T-helper 2 cell treated with Interferon-gamma antibody and Interleukin-4, amounts not matched to agents 5 μg/mL and 100 μg/mL, for 36 hours (primary cell): ENCODE data around the gene BBS1.
"Not testable (repeated sequence)": the region's sequence is repeated elsewhere in the genome, so short reads cannot be mapped to it uniquely, and the experiment has no call there.

Experiments
- DNase-seq: peaks from one replicate; pipeline ENCODE4 v3.0.0; 2021; ENCODE audit warnings: low spot score
- H3K27ac Mint-ChIP-seq: one replicate; pipeline ENCODE4 v1.8.0; 2021; ENCODE audit warnings: mild to moderate bottlenecking, mixed read lengths
- H3K27me3 Mint-ChIP-seq: one replicate; pipeline ENCODE4 v1.8.0; 2021; ENCODE audit warnings: low read depth, mixed read lengths
- H3K36me3 Mint-ChIP-seq: one replicate; pipeline ENCODE4 v1.8.0; 2021; ENCODE audit warnings: low read depth, mixed read lengths
- H3K4me1 Mint-ChIP-seq: one replicate; pipeline ENCODE4 v1.8.0; 2021; ENCODE audit warnings: low read depth, mixed read lengths
- H3K4me3 Mint-ChIP-seq: one replicate; pipeline ENCODE4 v1.8.0; 2022; ENCODE audit warnings: mild to moderate bottlenecking, moderate library complexity, mixed read lengths
- H3K9me3 Mint-ChIP-seq: one replicate; pipeline ENCODE4 v1.8.0; 2021; ENCODE audit warnings: mixed read lengths

The BBS1 gene

DNA sequence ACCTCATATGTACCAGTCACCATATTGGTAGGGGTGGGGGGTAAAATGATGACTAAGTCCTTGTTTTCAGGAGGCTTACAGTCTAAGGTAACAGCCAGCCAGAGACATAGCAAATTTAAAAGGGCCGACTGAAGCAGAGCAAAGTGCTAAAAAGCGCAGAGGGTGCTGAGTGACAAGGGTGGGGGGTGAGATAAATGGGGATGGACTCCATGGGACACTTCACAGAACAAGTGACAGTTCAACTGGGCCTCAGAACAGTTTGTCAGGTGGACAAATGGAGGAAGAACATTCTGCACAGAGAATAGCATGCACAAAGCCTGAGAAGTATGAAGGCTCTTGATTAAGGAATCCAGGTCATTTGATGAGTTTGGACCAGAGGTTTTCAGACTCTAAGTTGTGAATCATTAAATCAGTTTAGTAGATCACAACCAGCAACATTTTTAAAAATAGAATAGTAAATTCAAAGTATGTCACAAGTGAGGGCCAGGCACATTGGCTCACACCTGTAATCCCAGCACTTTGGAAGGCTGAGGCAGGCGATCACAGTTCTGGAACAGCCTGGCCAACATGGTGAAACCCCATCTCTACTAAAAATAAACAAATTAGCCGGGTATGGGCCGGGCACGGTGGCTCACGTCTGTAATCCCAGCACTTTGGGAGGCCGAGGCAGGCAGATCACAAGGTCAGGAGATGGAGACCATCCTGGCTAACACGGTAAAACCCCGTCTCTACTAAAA, 14.0 kb downstream of the BBS1 start:
- H3K4me3 Mint-ChIP-seq = no peak overlapping the region
- H3K27me3 Mint-ChIP-seq = no peaks in the 10 kb centered on the region
- H3K4me1 Mint-ChIP-seq = no peaks in the 10 kb centered on the region
- no peak for DNase-seq
- peaks cover 9% of the 10 kb centered on the region for H3K36me3 Mint-ChIP-seq
- no peak overlapping the region for H3K27ac Mint-ChIP-seq
- H3K9me3 Mint-ChIP-seq = no peaks in the 10 kb centered on the region

DNA sequence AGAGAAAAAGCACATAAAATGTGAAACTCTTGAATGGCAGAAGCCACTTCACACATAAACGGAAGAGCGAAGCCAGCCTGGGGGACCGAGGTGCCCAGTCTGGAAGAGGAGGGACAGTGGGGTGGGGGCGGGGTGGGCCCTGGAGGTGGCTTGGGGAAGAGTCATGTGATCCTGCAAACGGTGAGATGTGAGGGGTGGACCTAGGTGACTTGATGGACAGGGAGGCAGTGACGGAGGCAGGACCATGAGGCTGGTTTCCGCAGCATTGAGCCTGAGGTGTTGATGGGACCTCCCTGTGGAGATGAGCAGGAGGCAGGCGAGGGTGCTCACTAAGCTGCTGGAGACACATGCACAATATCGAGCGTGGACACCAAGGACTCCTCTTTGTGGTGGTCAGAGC, 18.6 kb downstream of the BBS1 start:
- Mint-ChIP-seq H3K4me3 (no peak overlapping the region), H3K9me3 (no peaks in the 10 kb centered on the region), H3K27ac (no peak overlapping the region)

DNA sequence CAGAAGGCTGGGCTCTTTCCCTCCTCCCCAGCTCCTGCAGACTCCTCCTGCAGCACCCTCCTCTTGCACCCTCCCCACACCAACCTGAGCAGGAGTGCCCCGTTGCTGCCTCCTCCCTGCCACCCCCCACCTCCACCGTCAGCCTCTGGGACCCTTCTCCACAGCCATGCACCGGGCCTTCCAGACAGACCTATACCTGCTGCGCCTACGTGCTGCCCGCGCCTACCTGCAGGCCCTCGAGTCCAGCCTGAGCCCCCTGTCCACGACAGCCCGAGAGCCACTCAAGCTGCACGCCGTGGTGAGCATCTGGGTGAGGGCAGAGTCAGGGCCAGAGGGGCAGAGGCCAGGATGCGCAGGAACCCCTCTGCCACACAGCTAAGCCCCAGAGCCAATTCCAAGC, 19.2 kb downstream of the BBS1 start:
- H3K27ac Mint-ChIP-seq = no peak overlapping the region
- H3K4me3 Mint-ChIP-seq = no peak overlapping the region
- no peaks in the 10 kb centered on the region for H3K27me3 Mint-ChIP-seq
- peaks cover 2% of the 10 kb centered on the region for H3K36me3 Mint-ChIP-seq
- DNase-seq = no peak
- H3K4me1 Mint-ChIP-seq = no peaks in the 10 kb centered on the region
- no peaks in the 10 kb centered on the region for H3K9me3 Mint-ChIP-seq

More for the DNA sequence above, 18.6 kb downstream of the BBS1 start:
- peaks cover 2% of the 10 kb centered on the region for H3K36me3 Mint-ChIP-seq
- H3K27me3 Mint-ChIP-seq = no peaks in the 10 kb centered on the region
- no peaks in the 10 kb centered on the region for H3K4me1 Mint-ChIP-seq
- DNase-seq = no peak

DNA sequence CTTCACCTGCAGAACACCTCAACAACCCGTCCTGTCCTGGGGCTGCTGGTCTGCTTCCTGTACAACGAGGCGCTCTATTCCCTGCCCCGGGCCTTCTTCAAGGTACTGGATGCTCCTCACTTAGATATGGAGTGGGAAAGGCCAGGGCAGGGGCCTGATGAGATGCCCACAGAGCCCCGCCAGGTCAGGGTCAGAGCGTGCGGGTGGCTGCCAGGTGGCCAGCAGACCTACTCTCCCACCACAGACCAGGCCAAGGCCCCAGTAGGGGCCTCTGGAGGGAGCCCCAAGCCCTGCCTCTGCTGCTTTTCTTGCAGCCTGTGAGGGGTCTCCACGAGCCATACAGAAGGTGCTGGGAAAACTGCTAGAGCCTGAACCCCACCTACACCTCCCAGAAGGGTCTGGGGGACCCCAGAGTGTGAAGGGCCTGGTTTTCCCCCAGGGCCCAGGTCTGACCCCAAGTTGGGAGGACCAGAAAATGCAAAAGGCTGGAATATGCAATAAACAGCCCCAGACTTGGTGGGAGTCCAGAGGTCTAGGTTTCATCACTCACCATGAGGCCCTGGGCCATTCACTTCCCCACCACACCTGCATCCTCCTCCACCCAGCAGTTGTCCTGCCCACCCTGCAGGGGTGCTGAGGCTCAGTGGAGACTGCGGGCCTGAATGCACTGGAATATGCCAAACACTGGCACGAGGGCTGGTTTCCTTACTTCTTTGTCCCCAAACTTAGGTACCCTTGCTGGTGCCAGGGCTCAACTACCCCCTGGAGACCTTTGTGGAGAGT, 20.7 kb downstream of the BBS1 start:
- Mint-ChIP-seq H3K4me3 (no peak overlapping the region), H3K9me3 (no peaks in the 10 kb centered on the region), H3K27ac (no peak overlapping the region), H3K36me3 (peaks cover 9% of the 10 kb centered on the region), H3K4me1 (no peaks in the 10 kb centered on the region), H3K27me3 (no peaks in the 10 kb centered on the region)
- DNase-seq = no peak

DNA sequence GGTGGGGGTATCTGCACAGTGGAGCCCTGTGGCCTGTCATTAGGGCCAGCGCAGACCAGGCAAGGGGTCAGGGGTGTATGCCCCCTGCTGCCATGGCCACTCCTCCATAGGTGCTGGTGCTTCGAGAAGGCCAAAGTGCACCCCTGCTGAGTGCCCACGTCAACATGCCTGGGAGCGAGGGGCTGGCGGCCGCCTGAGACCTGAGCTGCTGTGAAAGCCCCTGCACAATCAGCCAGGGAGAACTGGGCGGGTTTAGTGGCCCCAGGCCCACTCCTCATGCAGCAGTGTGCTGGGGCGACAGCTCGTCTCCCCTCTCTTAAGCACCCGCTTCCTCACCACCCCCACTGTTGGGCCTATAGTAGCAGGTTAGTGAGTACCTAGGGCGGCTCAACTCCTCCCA, 21.4 kb downstream of the BBS1 start:
- no peaks in the 10 kb centered on the region for H3K9me3 Mint-ChIP-seq
- H3K4me1 Mint-ChIP-seq = no peaks in the 10 kb centered on the region
- H3K36me3 Mint-ChIP-seq = peaks cover 9% of the 10 kb centered on the region
- H3K4me3 Mint-ChIP-seq = no peak overlapping the region
- H3K27ac Mint-ChIP-seq = no peak overlapping the region
- DNase-seq = no peak
- no peaks in the 10 kb centered on the region for H3K27me3 Mint-ChIP-seq

DNA sequence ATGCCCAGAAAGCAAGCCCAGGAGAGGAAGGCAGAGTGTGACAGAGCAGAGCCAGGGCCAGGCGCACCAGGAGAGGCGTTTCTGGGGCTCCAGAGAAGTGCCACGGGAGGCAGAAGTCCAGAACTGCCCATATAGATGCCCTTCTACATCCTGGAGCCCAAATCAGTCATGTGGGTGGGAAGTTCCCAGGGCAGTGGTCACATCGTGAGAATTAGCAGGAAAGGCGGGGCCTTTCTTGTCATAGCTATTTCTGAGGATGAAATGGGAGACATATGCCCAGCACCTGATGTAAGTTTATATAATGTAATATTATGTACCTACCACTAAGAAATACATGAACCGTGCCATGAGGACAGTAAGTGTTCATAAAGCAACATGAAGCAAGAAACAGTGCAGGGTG, 22.3 kb downstream of the BBS1 start:
- no peaks in the 10 kb centered on the region for H3K4me1 Mint-ChIP-seq
- H3K4me3 Mint-ChIP-seq = no peak overlapping the region
- peaks cover 11% of the 10 kb centered on the region for H3K36me3 Mint-ChIP-seq
- no peaks in the 10 kb centered on the region for H3K9me3 Mint-ChIP-seq
- no peaks in the 10 kb centered on the region for H3K27me3 Mint-ChIP-seq
- DNase-seq = no peak
- H3K27ac Mint-ChIP-seq = no peak overlapping the region

DNA sequence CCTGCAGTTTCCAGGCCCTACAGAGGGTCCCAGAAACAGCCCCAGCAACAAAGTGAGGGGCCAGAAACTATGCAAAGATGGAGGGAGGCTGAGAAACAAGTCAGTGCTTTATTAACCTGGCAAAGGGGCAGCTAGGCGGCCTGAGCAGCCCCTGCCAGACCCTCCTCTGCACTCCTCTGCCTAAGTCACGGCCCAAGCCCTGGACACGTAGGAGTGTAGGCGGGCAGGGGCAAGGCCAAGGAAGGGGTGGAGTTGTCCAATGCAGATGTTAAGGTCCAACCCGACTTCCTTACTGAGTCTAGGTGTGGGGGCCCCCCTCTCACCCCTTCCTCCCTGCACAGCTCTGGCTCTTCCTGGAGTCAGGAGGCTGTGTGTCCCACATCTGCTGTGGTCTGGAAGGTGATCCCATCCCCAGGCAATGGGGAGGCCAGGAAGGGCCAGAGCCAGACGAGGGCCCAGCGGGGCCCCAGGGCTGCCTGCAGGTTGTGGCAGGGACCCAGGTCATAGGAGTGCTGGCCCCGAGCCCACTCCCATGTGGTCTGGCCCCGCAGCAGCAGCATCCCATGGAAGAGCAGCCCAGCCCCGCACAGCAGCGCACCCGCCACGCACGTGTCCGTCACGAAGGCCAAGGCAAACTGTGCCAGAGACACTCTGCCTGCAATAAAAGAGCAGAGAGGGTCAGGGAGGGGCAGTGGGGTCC, 28.9 kb downstream of the BBS1 start:
- peaks cover 5% of the 10 kb centered on the region for H3K4me1 Mint-ChIP-seq
- no peak overlapping the region for H3K4me3 Mint-ChIP-seq
- no peak for DNase-seq
- no peak overlapping the region for H3K27ac Mint-ChIP-seq
- H3K27me3 Mint-ChIP-seq = no peaks in the 10 kb centered on the region
- H3K36me3 Mint-ChIP-seq = peaks cover 36% of the 10 kb centered on the region
- no peaks in the 10 kb centered on the region for H3K9me3 Mint-ChIP-seq

DNA sequence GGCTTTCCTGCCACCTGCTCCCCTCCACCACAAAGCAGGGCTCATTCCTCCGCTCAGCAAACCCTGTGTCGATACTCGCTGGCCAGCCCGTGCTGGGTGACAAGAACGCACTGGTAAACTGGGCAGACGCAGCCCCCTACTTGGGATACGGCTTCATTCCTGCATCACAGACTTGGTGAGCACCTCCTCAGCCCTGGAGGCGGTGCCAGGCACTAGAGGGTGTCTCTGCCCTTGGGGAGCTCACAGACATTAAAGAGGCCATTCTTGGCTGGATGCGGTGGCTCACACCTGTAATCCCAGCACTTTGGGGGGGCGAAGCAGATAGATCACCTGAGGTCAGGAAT, 29.4 kb downstream of the BBS1 start:
- H3K27me3 Mint-ChIP-seq = no peaks in the 10 kb centered on the region
- no peak overlapping the region for H3K27ac Mint-ChIP-seq

DNA sequence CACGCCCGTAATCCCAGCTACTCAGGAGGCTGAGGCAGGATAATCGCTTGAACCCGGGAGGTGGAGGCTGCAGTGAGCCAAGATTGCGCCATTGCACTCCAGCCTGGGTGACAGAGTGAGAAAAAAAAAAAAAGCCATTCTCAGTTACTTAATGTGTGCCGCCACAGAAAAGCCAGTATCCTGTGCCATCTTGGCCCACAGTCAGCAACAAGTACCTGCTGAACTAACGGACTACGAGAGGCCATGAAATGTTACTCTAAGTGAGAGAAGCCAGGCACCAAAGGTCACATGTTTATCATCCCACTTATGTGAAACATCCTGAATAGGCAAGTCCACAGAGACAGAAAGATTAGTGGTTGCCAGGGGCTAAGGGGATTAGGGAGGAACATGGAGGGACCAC, 30.2 kb downstream of the BBS1 start:
- not testable (repeated sequence) for H3K4me1 Mint-ChIP-seq, H3K27ac Mint-ChIP-seq, H3K9me3 Mint-ChIP-seq, H3K27me3 Mint-ChIP-seq, H3K4me3 Mint-ChIP-seq, DNase-seq
- peaks cover 32% of the 10 kb centered on the region for H3K36me3 Mint-ChIP-seq

More for the DNA sequence above, 29.4 kb downstream of the BBS1 start:
- no peaks in the 10 kb centered on the region for H3K9me3 Mint-ChIP-seq
- peaks cover 36% of the 10 kb centered on the region for H3K36me3 Mint-ChIP-seq
- no peak overlapping the region for H3K4me3 Mint-ChIP-seq
- DNase-seq = no peak
- peaks cover 7% of the 10 kb centered on the region for H3K4me1 Mint-ChIP-seq

DNA sequence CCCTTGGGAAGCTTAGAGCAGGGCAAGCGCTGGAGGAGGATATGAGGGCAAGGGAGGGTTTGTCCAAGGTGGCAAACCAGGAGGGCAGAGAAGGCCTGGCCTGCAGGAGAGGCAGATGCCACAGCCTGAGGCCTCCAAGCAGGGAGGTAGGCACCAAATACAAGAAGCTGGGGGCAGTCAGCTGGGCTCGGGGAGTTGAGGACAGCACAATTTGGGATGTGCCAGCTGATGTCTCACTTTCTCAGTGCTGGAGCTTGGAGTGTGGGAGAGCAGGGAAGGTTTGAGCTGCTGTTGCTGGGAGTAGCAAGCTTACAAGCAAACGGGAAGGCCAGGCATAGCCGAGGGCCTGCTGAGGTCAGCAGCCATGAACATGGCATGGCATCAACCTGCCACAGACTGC, 31.5 kb downstream of the BBS1 start:
- H3K27me3 Mint-ChIP-seq = no peaks in the 10 kb centered on the region
- no peak for DNase-seq
- H3K9me3 Mint-ChIP-seq = no peaks in the 10 kb centered on the region
- H3K36me3 Mint-ChIP-seq = peaks cover 29% of the 10 kb centered on the region
- peaks cover 9% of the 10 kb centered on the region for H3K4me1 Mint-ChIP-seq
- H3K27ac Mint-ChIP-seq = no peak overlapping the region
- H3K4me3 Mint-ChIP-seq = no peak overlapping the region

DNA sequence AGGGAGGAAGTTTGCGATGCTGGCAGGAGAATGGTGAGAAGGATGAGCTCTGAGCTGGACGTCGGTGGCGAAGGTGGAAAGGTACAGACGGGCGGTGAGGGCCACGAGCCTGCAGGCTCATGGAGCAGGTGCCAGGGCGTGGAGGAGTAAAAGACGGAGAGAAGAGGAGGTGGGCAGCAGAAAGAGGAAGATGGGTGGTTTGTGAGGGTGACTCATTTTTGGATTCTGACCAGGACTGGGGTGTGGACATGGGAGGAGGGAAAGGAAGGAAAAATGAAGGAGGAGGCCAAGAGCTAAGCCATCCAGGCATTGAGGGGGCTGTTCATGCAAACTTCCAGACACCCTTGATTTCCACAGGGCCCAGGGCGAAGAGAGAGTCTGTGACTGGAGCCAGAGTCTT, 31.9 kb downstream of the BBS1 start:
- DNase-seq = no peak
- Mint-ChIP-seq H3K27me3 (no peaks in the 10 kb centered on the region), H3K4me1 (peaks cover 9% of the 10 kb centered on the region), H3K27ac (peak overlapping the region; percentile 51), H3K36me3 (peaks cover 27% of the 10 kb centered on the region), H3K4me3 (peak overlapping the region; percentile 8), H3K9me3 (no peaks in the 10 kb centered on the region)

DNA sequence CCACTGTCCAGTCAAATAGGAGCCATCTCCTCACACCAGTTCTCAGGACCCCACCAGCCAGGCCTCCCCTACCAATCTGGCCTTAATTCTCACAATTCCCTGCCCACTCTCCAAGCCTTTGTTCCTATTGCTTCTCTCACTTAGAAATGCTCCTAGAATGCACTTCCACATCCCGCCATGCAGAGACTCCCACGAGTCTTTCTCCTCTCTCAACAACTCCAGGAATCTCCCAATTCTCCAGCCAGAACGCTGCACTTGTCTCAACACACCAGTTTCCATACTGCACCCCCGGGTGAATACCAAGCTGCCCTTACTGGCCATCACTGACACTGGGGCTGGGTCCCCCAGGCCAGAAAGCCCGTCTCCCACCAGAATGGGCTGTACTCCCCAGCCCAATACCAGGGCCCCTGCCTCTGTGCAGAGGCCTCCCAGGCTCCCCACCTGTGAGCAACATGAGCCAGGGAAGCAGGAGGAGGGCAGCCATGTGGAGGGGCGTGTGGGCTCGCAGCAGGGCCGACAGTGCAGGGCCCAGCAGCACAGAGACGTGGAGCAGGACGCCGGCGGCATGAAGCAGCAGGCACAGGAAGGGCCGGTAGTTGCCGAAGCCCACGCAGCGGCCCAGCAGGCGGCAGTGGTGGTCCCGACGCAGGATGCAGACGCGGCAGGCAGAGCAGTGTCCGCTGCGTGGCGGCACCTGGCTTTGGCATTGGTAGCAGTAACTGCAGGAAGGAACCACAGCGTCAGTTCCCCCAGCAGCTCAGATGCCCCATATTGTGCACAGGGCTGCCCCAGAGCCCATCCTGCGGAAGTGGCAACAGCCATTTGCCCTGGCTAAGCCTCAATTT, 33.0 kb downstream of the BBS1 start:
- peaks cover 9% of the 10 kb centered on the region for H3K4me1 Mint-ChIP-seq
- no peaks in the 10 kb centered on the region for H3K9me3 Mint-ChIP-seq
- peak; percentile 38 for DNase-seq
- peak overlapping the region; percentile 83 for H3K27ac Mint-ChIP-seq
- H3K27me3 Mint-ChIP-seq = peaks cover 2% of the 10 kb centered on the region
- peaks cover 25% of the 10 kb centered on the region for H3K36me3 Mint-ChIP-seq
- H3K4me3 Mint-ChIP-seq = peak overlapping the region; percentile 79

DNA sequence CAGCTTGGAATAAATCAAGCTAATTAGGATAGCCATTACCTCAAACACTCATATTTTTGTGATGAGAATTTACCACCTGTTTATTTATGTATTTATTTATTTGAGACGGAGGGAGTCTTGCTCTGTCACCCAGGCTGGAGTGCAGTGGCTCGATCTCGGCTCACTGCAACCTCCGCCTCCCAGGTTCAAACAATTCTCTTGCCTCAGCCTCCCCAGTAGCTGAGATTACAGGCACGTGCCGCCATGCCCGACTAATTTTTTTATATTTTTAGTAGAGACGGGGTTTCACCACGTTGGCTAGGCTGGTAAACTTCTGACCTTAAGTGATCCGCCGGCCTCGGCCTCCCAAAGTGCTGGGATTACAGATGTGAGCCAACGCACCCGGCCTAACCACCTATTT, 34.5 kb downstream of the BBS1 start:
- Mint-ChIP-seq H3K4me3 (peak overlapping the region; percentile 85), H3K27ac (peak overlapping the region; percentile 58), H3K36me3 (peaks cover 19% of the 10 kb centered on the region)
- DNase-seq, H3K27me3 Mint-ChIP-seq, H3K9me3 Mint-ChIP-seq, H3K4me1 Mint-ChIP-seq: not testable (repeated sequence)
